HG03457 (cell line): ENCODE data around the gene ORAI1.
"Not testable (repeated sequence)": the region's sequence is repeated elsewhere in the genome, so short reads cannot be mapped to it uniquely, and the experiment has no call there.

Source experiments
- ATAC-seq: cut with Tn5 transposase; IDR thresholded peaks from one replicate; pipeline ENCODE4 v1.9.1; 2021; ENCODE audit warnings: moderate number of reproducible peaks; ENCODE audit not compliant: unreplicated experiment

The ORAI1 gene

GRCh38 chr12:121648458-121649028 lies 22.2 kb downstream of the ORAI1 start:
- ATAC-seq, result no peak

GRCh38 chr12:121649322-121649721 lies 23.0 kb downstream of the ORAI1 start:
- no peak for ATAC-seq

- no peak for ATAC-seq
Measured at GRCh38 chr12:121649819-121650353, 23.6 kb downstream of the ORAI1 start.

DNA sequence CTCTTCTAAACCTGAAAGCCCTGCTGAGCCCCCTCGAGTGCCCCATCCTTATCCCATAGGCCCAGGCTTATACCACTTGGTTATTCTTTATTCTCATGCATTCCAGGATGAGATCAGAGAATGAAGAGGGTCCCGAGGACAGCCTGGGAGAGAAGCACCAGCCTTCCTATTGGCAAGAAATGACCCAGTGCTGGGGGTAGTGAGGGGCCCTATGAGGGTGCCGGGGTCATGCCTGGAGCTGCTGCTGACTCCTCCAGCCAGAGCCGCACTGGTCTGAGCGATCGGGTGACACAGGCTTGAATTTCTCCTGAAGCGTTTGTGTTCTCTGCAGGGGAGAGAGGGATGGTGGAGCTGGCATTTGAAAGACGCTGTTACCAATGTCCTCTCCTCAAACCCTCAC lies 25.0 kb downstream of the ORAI1 start:
- no peak for ATAC-seq

GRCh38 chr12:121652767-121653497 lies 26.6 kb downstream of the ORAI1 start:
- ATAC-seq, result no peak

- ATAC-seq, result no peak
Measured at GRCh38 chr12:121653999-121654398, 27.7 kb downstream of the ORAI1 start.

DNA sequence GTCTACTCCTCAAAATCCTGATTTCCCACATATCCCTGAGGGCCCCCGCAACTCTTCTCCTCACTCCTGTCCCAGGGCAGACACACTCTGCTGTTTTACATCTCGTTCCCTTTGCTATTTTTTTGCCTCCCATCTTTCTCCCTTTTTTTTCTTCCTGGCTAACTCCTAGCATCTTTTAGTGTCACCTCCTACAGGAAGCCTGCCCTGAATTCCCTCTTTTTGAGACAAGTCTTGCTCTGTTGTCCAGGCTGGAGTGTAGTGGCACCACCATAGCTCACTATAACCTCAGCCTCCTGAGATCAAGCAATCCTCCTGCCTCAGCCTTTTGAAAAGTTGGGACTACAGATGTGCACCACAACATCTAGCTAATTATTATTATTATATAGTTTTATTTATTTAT lies 29.8 kb downstream of the ORAI1 start:
- ATAC-seq, result no peak

DNA sequence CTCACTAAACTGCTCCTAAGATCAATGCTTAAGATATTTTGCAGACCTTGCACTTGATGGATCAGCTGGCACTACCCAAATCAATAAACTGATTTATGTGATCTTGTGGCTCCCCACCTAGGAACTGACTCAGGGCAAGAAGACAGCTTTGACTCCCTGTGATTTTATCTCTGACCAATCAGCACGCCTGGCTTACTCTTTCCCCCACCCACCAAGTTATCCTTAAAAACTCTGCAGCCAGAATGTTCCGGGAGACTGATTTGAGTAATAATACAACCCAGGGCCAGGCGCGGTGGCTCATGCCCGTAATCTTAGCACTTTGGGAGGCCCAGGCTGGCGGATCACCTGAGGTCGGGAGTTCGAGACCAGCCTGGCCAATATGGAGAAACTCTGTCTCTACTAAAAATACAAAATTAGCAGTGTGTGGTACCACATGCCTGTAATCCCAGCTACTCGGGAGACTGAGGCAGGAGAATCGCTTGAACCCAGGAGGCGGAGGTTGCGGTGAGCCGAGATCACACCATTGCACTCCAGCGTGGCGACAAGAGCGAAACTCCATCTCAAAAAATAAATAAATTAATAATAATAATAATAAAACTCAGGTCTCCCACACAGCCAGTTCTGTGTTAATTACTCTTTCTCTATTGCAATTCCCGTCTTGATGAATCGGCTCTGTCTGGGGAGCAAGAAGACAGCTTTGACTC lies 31.1 kb downstream of the ORAI1 start:
- no peak for ATAC-seq

- ATAC-seq, result not testable (repeated sequence)
Measured at GRCh38 chr12:121661353-121662105, 35.2 kb downstream of the ORAI1 start.

DNA sequence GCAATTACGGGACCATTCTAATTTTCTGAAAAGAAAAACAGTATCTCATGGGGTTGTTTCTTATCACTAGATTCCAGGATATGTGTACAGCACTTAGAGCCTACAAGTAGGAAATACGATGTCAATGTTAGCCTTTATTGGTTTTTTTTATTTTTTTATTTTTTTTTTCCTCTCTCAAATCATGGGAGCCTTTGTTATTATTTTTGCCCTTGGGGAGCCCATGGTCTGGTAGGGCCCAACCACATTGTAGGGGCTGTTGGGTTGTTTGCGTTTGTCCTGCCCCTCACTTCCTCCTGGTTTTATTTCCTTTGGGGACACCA lies 37.2 kb downstream of the ORAI1 start:
- no peak for ATAC-seq

- ATAC-seq, result not testable (repeated sequence)
Measured at GRCh38 chr12:121666829-121667228, 40.5 kb downstream of the ORAI1 start.

GRCh38 chr12:121668750-121669520 lies 42.6 kb downstream of the ORAI1 start:
- ATAC-seq, result no peak

DNA sequence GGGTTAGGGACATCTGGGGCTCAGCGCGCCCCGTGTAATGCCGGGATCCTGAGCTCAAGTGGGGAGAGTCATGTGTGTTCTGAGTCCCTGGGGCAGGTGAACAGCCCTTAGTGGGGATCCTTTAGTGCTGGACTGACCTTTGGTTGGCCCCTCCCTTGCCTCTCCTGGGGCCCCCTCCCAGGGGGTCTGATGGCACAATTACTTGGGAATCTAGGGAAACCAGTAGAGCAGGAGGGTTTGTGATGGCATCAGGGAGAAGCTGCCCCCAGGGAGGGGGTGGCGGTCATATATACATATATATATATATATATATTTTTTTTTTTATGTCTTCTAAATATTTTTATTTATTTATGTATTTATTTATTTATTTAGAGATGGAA lies 43.2 kb downstream of the ORAI1 start, which contains the start of gene MORN3:
Gene MORN3, minus strand, starts transcription at position 134 of the 380 bp plus-strand sequence. CDS start 171 bp downstream, outside the sequence.
- ATAC-seq, result no peak

GRCh38 chr12:121673013-121673511 lies 46.7 kb downstream of the ORAI1 start:
- ATAC-seq, result no peak

GRCh38 chr12:121676190-121676589 lies 49.9 kb downstream of the ORAI1 start:
- no peak for ATAC-seq

GRCh38 chr12:121678305-121678704 lies 52.0 kb downstream of the ORAI1 start:
- ATAC-seq, result no peak

DNA sequence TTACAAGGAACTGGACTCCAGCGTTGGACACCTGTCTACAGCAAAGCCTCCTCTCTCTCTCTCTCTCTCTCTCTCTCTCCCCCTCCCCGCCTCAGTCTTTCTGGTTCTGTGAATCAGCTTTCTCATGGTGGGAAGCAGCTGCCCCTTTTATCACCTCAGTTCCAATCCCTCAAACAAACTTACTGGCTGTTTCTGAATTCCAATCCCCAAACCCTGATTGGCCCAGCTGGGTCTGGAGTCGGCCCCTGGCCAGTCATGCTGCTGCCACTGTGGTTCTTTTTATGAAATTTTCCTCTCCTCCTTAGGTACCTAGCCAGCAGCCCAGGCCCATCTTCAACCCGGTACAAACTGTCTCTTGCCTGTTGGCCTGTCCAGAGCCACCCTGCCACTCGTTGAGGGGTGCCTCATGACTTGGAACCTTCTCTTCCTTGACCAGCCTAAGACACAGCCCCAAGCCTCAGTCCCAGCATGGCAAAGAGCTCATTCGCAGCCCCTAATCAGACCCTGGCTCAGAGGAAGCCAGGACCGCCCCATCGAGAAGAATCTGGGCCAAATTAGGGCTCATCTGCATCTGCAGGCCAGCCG lies 52.5 kb downstream of the ORAI1 start:
- ATAC-seq, result no peak

- not testable (repeated sequence) for ATAC-seq
Measured at GRCh38 chr12:121679661-121680197, 53.4 kb downstream of the ORAI1 start.

GRCh38 chr12:121688966-121689365 lies 62.6 kb downstream of the ORAI1 start:
- no peak for ATAC-seq

GRCh38 chr12:121689430-121689829 lies 63.1 kb downstream of the ORAI1 start:
- no peak for ATAC-seq
